Mucosa of stomach (tissue), 1 donor: ENCODE results near the gene SSC5D.
A peak's percentile ranks its signal among the peaks of the same experiment; 100 is the strongest.

ENCODE experiments used
- H3K27me3 ChIP-seq: one replicate; pipeline ENCODE4 v1.7.0; 2013; ENCODE audit warnings: mild to moderate bottlenecking, low read length; ENCODE audit not compliant: control insufficient read depth, insufficient read depth
- H3K36me3 ChIP-seq: one replicate; pipeline ENCODE4 v1.7.0; 2013; ENCODE audit warnings: low read length; ENCODE audit not compliant: control insufficient read depth, insufficient read depth
- H3K4me1 ChIP-seq: one replicate; pipeline ENCODE4 v1.7.0; 2013; ENCODE audit warnings: mild to moderate bottlenecking, low read length; ENCODE audit not compliant: control insufficient read depth, insufficient read depth
- H3K4me3 ChIP-seq: one replicate; pipeline ENCODE4 v1.7.0; 2013; ENCODE audit warnings: low read length
- H3K9ac ChIP-seq: one replicate; pipeline ENCODE4 v1.7.0; 2013; ENCODE audit warnings: mild to moderate bottlenecking, low read length, moderate library complexity
- H3K9me3 ChIP-seq: one replicate; pipeline ENCODE4 v1.7.0; 2013; ENCODE audit warnings: mild to moderate bottlenecking, low read length, moderate library complexity; ENCODE audit not compliant: control insufficient read depth
- donor health status: Pancreatic carcinoma.

Gene SSC5D

GRCh38 chr19:55457683-55458457 lies 30.4 kb upstream of the SSC5D start:
- H3K4me1 ChIP-seq = peaks cover 27% of the 10 kb centered on the region
- H3K36me3 ChIP-seq = no peaks in the 10 kb centered on the region
- peaks cover under 1% of the 10 kb centered on the region for H3K27me3 ChIP-seq
- H3K9me3 ChIP-seq = no peaks in the 10 kb centered on the region
- H3K9ac ChIP-seq = no peak overlapping the region
- H3K4me3 ChIP-seq = no peak overlapping the region

- no peak overlapping the region for H3K9ac ChIP-seq
- H3K27me3 ChIP-seq = peaks cover 4% of the 10 kb centered on the region
- H3K4me3 ChIP-seq = no peak overlapping the region
- no peaks in the 10 kb centered on the region for H3K36me3 ChIP-seq
- no peaks in the 10 kb centered on the region for H3K9me3 ChIP-seq
- H3K4me1 ChIP-seq = peaks cover 27% of the 10 kb centered on the region
Observed at GRCh38 chr19:55459551-55459949, 28.7 kb upstream of the SSC5D start.

GRCh38 chr19:55459950-55460657 lies 28.1 kb upstream of the SSC5D start:
- no peak overlapping the region for H3K4me3 ChIP-seq
- H3K9ac ChIP-seq = peak overlapping the region; percentile 74
- no peaks in the 10 kb centered on the region for H3K36me3 ChIP-seq
- H3K9me3 ChIP-seq = no peaks in the 10 kb centered on the region
- H3K27me3 ChIP-seq = peaks cover 4% of the 10 kb centered on the region
- H3K4me1 ChIP-seq = peaks cover 27% of the 10 kb centered on the region

- Histone ChIP-seq H3K4me1 (peaks cover 27% of the 10 kb centered on the region), H3K27me3 (peaks cover 4% of the 10 kb centered on the region), H3K9ac (peak overlapping the region; percentile 74), H3K4me3 (peak overlapping the region; percentile 67), H3K36me3 (no peaks in the 10 kb centered on the region), H3K9me3 (no peaks in the 10 kb centered on the region)
Observed at GRCh38 chr19:55460670-55461258, 27.5 kb upstream of the SSC5D start.

- Histone ChIP-seq H3K36me3 (no peaks in the 10 kb centered on the region), H3K9me3 (no peaks in the 10 kb centered on the region), H3K27me3 (peaks cover 4% of the 10 kb centered on the region), H3K9ac (peak within 1 kb of the TSS; percentile 80), H3K4me3 (peak within 1 kb of the TSS; percentile 67), H3K4me1 (peaks cover 27% of the 10 kb centered on the region)
Observed at GRCh38 chr19:55461259-55461973, 26.8 kb upstream of the SSC5D start, which contains the start of gene ISOC2. TSS of gene ISOC2 (minus strand) at chr19:55461642. CDS start at chr19:55456486, 5,156 bp downstream.

GRCh38 chr19:55461974-55462626 lies 26.1 kb upstream of the SSC5D start:
- no peaks in the 10 kb centered on the region for H3K36me3 ChIP-seq
- H3K4me3 ChIP-seq = peak overlapping the region; percentile 64
- H3K4me1 ChIP-seq = peaks cover 27% of the 10 kb centered on the region
- H3K9me3 ChIP-seq = no peaks in the 10 kb centered on the region
- peak overlapping the region; percentile 80 for H3K9ac ChIP-seq
- peaks cover 4% of the 10 kb centered on the region for H3K27me3 ChIP-seq

GRCh38 chr19:55462722-55463121 lies 25.5 kb upstream of the SSC5D start:
- H3K9ac ChIP-seq = no peak overlapping the region
- peaks cover 30% of the 10 kb centered on the region for H3K4me1 ChIP-seq
- peaks cover 4% of the 10 kb centered on the region for H3K27me3 ChIP-seq
- H3K9me3 ChIP-seq = no peaks in the 10 kb centered on the region
- no peak overlapping the region for H3K4me3 ChIP-seq
- no peaks in the 10 kb centered on the region for H3K36me3 ChIP-seq

GRCh38 chr19:55463583-55464031 lies 24.6 kb upstream of the SSC5D start:
- Histone ChIP-seq H3K9me3 (no peaks in the 10 kb centered on the region), H3K4me3 (no peak overlapping the region), H3K4me1 (peaks cover 34% of the 10 kb centered on the region), H3K9ac (no peak overlapping the region), H3K36me3 (no peaks in the 10 kb centered on the region), H3K27me3 (peaks cover 4% of the 10 kb centered on the region)

GRCh38 chr19:55464039-55464661 lies 24.1 kb upstream of the SSC5D start:
- Histone ChIP-seq H3K4me1 (peaks cover 34% of the 10 kb centered on the region), H3K36me3 (no peaks in the 10 kb centered on the region), H3K4me3 (no peak overlapping the region), H3K9me3 (no peaks in the 10 kb centered on the region), H3K9ac (no peak overlapping the region), H3K27me3 (peaks cover 4% of the 10 kb centered on the region)

GRCh38 chr19:55464662-55465054 lies 23.6 kb upstream of the SSC5D start, which contains the start of gene C19orf85:
TSS of gene C19orf85 (minus strand) at chr19:55464751. CDS start at chr19:55464554, 197 bp downstream.
- Histone ChIP-seq H3K4me3 (no peak within 1 kb of the TSS), H3K36me3 (no peaks in the 10 kb centered on the region), H3K9ac (no peak within 1 kb of the TSS), H3K9me3 (no peaks in the 10 kb centered on the region), H3K4me1 (peaks cover 32% of the 10 kb centered on the region), H3K27me3 (peaks cover 4% of the 10 kb centered on the region)
